ENCODE results near the gene TOR1A.
A peak's percentile ranks its signal among the peaks of the same experiment; 100 is the strongest.

TOR1A gene

GRCh38 chr9:129822898-129823541 lies 916 bp downstream of the TOR1A start:
- peaks cover 28% of the 10 kb centered on the region for H3K36me3 Mint-ChIP-seq (ENCODE audit: low read depth)
- no peaks in the 10 kb centered on the region for H3K9me3 Mint-ChIP-seq
- no peaks in the 10 kb centered on the region for H3K27me3 Mint-ChIP-seq (ENCODE audit: low read depth, poor library complexity)
- TF ChIP-seq CTCF (IDR thresholded peaks at IDR 0.05), result no peak
- H3K4me3 Mint-ChIP-seq, result peak overlapping the region; percentile 87
- peak; percentile 37 for DNase-seq
- peak overlapping the region; percentile 45 for H3K27ac Mint-ChIP-seq
- peaks cover 12% of the 10 kb centered on the region for H3K4me1 Mint-ChIP-seq

- peaks cover 3% of the 10 kb centered on the region for H3K27me3 Mint-ChIP-seq (ENCODE audit: low read depth, poor library complexity)
- peaks cover 43% of the 10 kb centered on the region for H3K36me3 Mint-ChIP-seq (ENCODE audit: low read depth)
- H3K4me3 Mint-ChIP-seq, result no peak overlapping the region
- H3K27ac Mint-ChIP-seq, result no peak overlapping the region
- no peaks in the 10 kb centered on the region for H3K9me3 Mint-ChIP-seq
- no peaks in the 10 kb centered on the region for H3K4me1 Mint-ChIP-seq
- DNase-seq, result no peak
- no peak for TF ChIP-seq CTCF (IDR thresholded peaks at IDR 0.05)
These were observed 7.2 kb downstream of the TOR1A start for GRCh38 chr9:129816501-129817435.

- TF ChIP-seq CTCF (IDR thresholded peaks at IDR 0.05), result no peak
- no peak for DNase-seq
- no peaks in the 10 kb centered on the region for H3K4me1 Mint-ChIP-seq
- H3K9me3 Mint-ChIP-seq, result no peaks in the 10 kb centered on the region
- peaks cover 3% of the 10 kb centered on the region for H3K27me3 Mint-ChIP-seq (ENCODE audit: low read depth, poor library complexity)
- H3K36me3 Mint-ChIP-seq (ENCODE audit: low read depth), result peaks cover 53% of the 10 kb centered on the region
- no peak overlapping the region for H3K4me3 Mint-ChIP-seq
- H3K27ac Mint-ChIP-seq, result peak overlapping the region; percentile 64
These were observed 8.7 kb downstream of the TOR1A start for GRCh38 chr9:129815278-129815677.

- no peaks in the 10 kb centered on the region for H3K9me3 Mint-ChIP-seq
- H3K27me3 Mint-ChIP-seq (ENCODE audit: low read depth, poor library complexity), result peaks cover 3% of the 10 kb centered on the region
- H3K36me3 Mint-ChIP-seq (ENCODE audit: low read depth), result peaks cover 55% of the 10 kb centered on the region
- no peak for TF ChIP-seq CTCF (IDR thresholded peaks at IDR 0.05)
- H3K27ac Mint-ChIP-seq, result peak overlapping the region; percentile 64
- DNase-seq, result no peak
- no peaks in the 10 kb centered on the region for H3K4me1 Mint-ChIP-seq
- H3K4me3 Mint-ChIP-seq, result no peak overlapping the region
These were observed 9.3 kb downstream of the TOR1A start for GRCh38 chr9:129814432-129815223.

- peaks cover 3% of the 10 kb centered on the region for H3K27me3 Mint-ChIP-seq (ENCODE audit: low read depth, poor library complexity)
- H3K36me3 Mint-ChIP-seq (ENCODE audit: low read depth), result peaks cover 57% of the 10 kb centered on the region
- H3K4me1 Mint-ChIP-seq, result no peaks in the 10 kb centered on the region
- TF ChIP-seq CTCF (IDR thresholded peaks at IDR 0.05), result no peak
- H3K9me3 Mint-ChIP-seq, result no peaks in the 10 kb centered on the region
- DNase-seq, result no peak
- H3K4me3 Mint-ChIP-seq, result no peak overlapping the region
- H3K27ac Mint-ChIP-seq, result no peak overlapping the region
These were observed 10.3 kb downstream of the TOR1A start for GRCh38 chr9:129813661-129814060.

All from nephron progenitor cell (in vitro differentiated cells).